ENCODE results near the gene ELK4. TPM values are rescaled to one million over a fixed set of nuclear protein-coding genes. Genes with fewer than 3 reads are reported as not detected.
A peak's percentile ranks its signal among the peaks of the same experiment; 100 is the strongest.

The ELK4 gene
- total and polyA plus RNA-seq, 2 of the 13 experiments (the other 11 are each of a cell fraction or from before 2014, with no cell fraction given), result 8.3 to 13.1 TPM

DNA sequence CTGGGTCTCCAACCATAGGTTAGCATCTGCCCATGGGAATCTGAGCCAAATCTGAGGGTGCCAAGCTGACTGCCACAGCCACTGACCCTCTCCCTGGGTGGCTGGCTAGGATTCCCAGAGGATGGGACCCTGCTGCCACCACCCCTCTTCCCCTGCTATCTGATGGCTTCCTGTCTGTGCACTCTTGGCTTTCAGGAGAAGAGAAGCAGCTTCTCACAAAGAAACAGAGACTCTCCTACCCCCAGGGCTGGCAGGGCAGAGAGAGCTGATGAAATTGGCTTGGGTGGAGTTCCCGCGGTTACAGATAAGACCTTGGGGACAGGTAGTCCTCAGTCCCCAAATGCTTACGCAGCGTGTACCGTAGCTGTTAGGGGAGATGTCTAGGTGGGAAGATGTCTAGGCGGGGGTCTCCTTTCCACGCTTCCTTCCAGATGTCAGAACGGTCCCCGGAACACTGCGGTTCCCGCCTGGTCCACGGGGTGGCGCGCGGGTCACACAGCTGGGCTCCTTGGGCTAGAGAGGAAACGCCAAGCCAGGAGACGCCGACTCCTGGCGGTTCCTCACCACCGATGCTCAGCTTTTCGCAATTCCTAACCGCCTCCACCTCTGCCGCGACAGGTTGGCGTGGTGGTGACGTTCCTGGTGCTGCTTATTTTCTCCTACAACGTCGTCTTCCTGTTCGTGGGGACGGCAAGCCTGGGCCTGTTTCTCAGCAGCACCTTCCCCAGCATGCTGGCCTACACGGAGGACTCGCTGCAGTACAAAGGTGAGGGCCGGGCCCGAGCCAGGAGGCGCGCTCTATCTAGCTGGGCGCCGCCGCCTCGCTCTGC is 40.1 kb downstream of the ELK4 start:
- Histone ChIP-seq H3K4me3 (replicated peaks in 1 of 3; ENCODE audit: insufficient read depth in 1 of 3, low read depth in 2 of 3, low read length in 3 of 3) (peak overlapping the region; percentile 59 to 85 (median 68); a peak in 5 of 6 replicates), H3K27ac (ENCODE audit: extremely low read length, insufficient read depth, low read length) (peak overlapping the region; percentile 57), H3K36me3 (replicated peaks in 1 of 2; ENCODE audit: control insufficient read depth in 1 of 2, insufficient read depth in 2 of 2, low read length in 2 of 2) (0 out of 5 replicates have a peak, but pooled peaks cover 0 to 2% of the 10 kb centered on the region in 2 experiments), H3K4me2 (ENCODE audit: low read depth, low read length) (peak overlapping the region; percentile 91), H3K9me3 (ENCODE audit: low read length) (no peaks in the 10 kb centered on the region), H3K79me2 (ENCODE audit: insufficient read depth, low read length) (no peaks in the 10 kb centered on the region), H3K27me3 (ENCODE audit: control insufficient read depth in 1 of 2, insufficient read depth in 2 of 2, low read length in 2 of 2) (0 out of 5 replicates have a peak, but pooled peaks cover 0 to 7% of the 10 kb centered on the region in 2 experiments), H3K9ac (ENCODE audit: insufficient read depth, low read depth, low read length) (peak overlapping the region; percentile 76), H3K4me1 (ENCODE audit: insufficient read depth, low read length) (peaks cover 36% of the 10 kb centered on the region), H2AFZ (ENCODE audit: low read length) (peak overlapping the region; percentile 87), H4K20me1 (ENCODE audit: insufficient read depth, low read length) (no peaks in the 10 kb centered on the region)
- no TSS peak for BruUV-seq (replicated peaks)
- POLR2A ChIA-PET, result interaction anchor here (0.6 to 2.9 kb wide), 8 partner anchors 9 to 157 kb away, joined by 3 to 63 read pairs (median 6); partner anchors contain the start of gene ELK4
- FAIRE-seq, result peak; percentile 23
- in situ Hi-C loops (cut with HindIII; ENCODE audit: extremely low pct_ligation_motif_present, low pct_unique_long_range_greater_than_20kb), result loop anchor here (5.0 kb wide), 3 partner anchors 41 to 126 kb away; partner anchors contain the start of gene ELK4
- WGBS (ENCODE audit: low lambda C conversion rate), result 0% methylated on average over 20 of the region's 40 CpGs
- DNase-seq (ENCODE audit: low spot score), result peak; percentile 73
- intact Hi-C loops (cut with micrococcal nuclease; ENCODE audit: unreplicated experiment), result loop anchor here (1.0 to 2.0 kb wide), 3 partner anchors 41 to 119 kb away; partner anchors contain the start of gene ELK4
- peak; percentile 86 for ATAC-seq
- CTCF ChIA-PET (ENCODE audit: low intra/inter-chr PET ratio, low total read pairs), result interaction anchor here (0.9 to 5.1 kb wide), 4 partner anchors 40 to 119 kb away, joined by 4 to 99 read pairs (median 12); partner anchors contain the start of gene ELK4
- TF ChIP-seq MTF1 (CRISPR knock-in tag; IDR thresholded peaks at IDR 0.05) (no peak), ZNF205 (CRISPR knock-in tag; IDR thresholded peaks at IDR 0.05) (peak; percentile 22; the same call in 1 of the 2 replicates), RFX1 (IDR thresholded peaks at IDR 0.05) (no peak), MIER2 (CRISPR knock-in tag; IDR thresholded peaks at IDR 0.05) (no peak), SMARCE1 (IDR thresholded peaks at IDR 0.05; ENCODE audit: borderline replicate concordance) (no peak), ZNF44 (CRISPR knock-in tag; IDR thresholded peaks at IDR 0.05) (0 out of 2 replicates have a peak, but pooled peaks have one; percentile 52), XRCC5 (optimal IDR thresholded peaks at IDR 0.05; ENCODE audit: low read length) (peak; percentile 56), IRX3 (CRISPR knock-in tag; IDR thresholded peaks at IDR 0.05; ENCODE audit: borderline replicate concordance, low read depth) (no peak), ZNF513 (CRISPR knock-in tag; conservative IDR thresholded peaks at IDR 0.05) (no peak), ZNF34 (CRISPR knock-in tag; IDR thresholded peaks at IDR 0.05; ENCODE audit: borderline replicate concordance) (no peak), TBL1XR1 (IDR thresholded peaks at IDR 0.05; ENCODE audit: borderline replicate concordance, low read length, partially characterized antibody) (peak; percentile 28), HOXA3 (CRISPR knock-in tag; IDR thresholded peaks at IDR 0.05) (peak; percentile 81), ZNF326 (CRISPR knock-in tag; IDR thresholded peaks at IDR 0.05; ENCODE audit: borderline replicate concordance) (no peak), NONO (IDR thresholded peaks at IDR 0.05) (no peak), NONO (CRISPR knock-in tag; conservative IDR thresholded peaks at IDR 0.05) (no peak; the same call in 1 of the 2 replicates), MEIS2 (CRISPR knock-in tag; IDR thresholded peaks at IDR 0.05) (peak; percentile 81), KLF13 (CRISPR knock-in tag; IDR thresholded peaks at IDR 0.05) (no peak), ZNF746 (CRISPR knock-in tag; IDR thresholded peaks at IDR 0.05) (no peak), FOXP1 (IDR thresholded peaks at IDR 0.05) (no peak), FOXP1 (CRISPR knock-in tag; IDR thresholded peaks at IDR 0.05) (no peak), POGZ (CRISPR knock-in tag; IDR thresholded peaks at IDR 0.05) (no peak), SALL1 (CRISPR knock-in tag; IDR thresholded peaks at IDR 0.05) (peak; percentile 87), RNF2 (conservative IDR thresholded peaks at IDR 0.05; ENCODE audit: low read depth) (0 out of 2 replicates have a peak, but pooled peaks have one; percentile 36)
- TF ChIP-seq, protein P1, sequence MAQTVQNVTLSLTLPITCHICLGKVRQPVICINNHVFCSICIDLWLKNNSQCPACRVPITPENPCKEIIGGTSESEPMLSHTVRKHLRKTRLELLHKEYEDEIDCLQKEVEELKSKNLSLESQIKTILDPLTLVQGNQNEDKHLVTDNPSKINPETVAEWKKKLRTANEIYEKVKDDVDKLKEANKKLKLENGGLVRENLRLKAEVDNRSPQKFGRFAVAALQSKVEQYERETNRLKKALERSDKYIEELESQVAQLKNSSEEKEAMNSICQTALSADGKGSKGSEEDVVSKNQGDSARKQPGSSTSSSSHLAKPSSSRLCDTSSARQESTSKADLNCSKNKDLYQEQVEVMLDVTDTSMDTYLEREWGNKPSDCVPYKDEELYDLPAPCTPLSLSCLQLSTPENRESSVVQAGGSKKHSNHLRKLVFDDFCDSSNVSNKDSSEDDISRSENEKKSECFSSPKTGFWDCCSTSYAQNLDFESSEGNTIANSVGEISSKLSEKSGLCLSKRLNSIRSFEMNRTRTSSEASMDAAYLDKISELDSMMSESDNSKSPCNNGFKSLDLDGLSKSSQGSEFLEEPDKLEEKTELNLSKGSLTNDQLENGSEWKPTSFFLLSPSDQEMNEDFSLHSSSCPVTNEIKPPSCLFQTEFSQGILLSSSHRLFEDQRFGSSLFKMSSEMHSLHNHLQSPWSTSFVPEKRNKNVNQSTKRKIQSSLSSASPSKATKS (CRISPR knock-in tag; IDR thresholded peaks at IDR 0.05), result no peak
